Hematopoietic multipotent progenitor cell treated with erythropoietin and hydrocortisone succinate and interleukin-3 and kit ligand, for 8 days (in vitro differentiated cells): Measurements from ENCODE around the gene GEMIN2.
"Not testable (repeated sequence)": the region's sequence is repeated elsewhere in the genome, so short reads cannot be mapped to it uniquely, and the experiment has no call there.

Experiments
- DNase-seq: peaks from one replicate; pipeline ENCODE4 v3.0.0-alpha.2; 2015

Gene GEMIN2

DNA sequence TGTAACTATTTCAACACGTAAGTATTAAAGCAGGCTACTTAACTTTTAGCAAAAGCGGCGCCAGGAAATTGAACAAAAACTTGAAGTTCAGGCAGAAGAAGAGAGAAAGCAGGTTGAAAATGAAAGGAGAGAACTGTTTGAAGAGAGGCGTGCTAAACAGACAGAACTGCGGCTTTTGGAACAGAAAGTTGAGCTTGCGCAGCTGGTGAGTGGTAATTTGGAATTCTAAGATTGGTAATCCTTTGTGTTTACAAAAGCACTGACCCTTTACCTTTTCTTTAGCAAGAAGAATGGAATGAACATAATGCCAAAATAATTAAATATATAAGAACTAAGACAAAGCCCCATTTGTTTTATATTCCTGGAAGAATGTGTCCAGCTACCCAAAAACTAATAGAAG lies 64.9 kb downstream of the GEMIN2 start:
- DNase-seq = no peak

DNA sequence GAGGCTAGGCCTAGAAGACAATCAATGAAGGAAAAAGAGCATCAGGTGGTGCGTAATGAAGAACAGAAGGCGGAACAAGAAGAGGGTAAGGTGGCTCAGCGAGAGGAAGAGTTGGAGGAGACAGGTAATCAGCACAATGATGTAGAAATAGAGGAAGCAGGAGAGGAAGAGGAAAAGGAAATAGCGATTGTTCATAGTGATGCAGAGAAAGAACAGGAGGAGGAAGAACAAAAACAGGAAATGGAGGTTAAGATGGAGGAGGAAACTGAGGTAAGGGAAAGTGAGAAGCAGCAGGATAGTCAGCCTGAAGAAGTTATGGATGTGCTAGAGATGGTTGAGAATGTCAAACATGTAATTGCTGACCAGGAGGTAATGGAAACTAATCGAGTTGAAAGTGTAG lies 66.4 kb downstream of the GEMIN2 start:
- DNase-seq = no peak

DNA sequence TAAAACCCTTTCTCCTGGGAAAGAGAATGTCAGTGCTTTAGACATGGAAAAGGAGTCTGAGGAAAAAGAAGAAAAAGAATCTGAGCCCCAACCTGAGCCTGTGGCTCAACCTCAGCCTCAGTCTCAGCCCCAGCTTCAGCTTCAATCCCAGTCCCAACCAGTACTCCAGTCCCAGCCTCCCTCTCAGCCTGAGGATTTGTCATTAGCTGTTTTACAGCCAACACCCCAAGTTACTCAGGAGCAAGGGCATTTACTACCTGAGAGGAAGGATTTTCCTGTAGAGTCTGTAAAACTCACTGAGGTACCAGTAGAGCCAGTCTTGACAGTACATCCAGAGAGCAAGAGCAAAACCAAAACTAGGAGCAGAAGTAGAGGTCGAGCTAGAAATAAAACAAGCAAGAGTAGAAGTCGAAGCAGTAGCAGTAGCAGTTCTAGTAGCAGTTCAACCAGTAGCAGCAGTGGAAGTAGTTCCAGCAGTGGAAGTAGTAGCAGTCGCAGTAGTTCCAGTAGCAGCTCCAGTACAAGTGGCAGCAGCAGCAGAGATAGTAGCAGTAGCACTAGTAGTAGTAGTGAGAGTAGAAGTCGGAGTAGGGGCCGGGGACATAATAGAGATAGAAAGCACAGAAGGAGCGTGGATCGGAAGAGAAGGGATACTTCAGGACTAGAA lies 67.0 kb downstream of the GEMIN2 start:
- no peak for DNase-seq

DNA sequence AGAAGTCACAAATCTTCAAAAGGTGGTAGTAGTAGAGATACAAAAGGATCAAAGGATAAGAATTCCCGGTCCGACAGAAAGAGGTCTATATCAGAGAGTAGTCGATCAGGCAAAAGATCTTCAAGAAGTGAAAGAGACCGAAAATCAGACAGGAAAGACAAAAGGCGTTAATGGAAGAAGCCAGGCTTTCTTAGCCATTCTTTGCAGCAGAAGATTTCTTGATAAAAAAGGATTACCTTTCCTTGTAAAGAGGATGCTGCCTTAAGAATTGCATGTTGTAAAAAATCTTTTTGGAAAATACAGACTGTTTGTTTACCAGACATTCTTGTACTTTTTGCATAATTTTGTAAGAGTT lies 67.5 kb downstream of the GEMIN2 start:
- no peak for DNase-seq

DNA sequence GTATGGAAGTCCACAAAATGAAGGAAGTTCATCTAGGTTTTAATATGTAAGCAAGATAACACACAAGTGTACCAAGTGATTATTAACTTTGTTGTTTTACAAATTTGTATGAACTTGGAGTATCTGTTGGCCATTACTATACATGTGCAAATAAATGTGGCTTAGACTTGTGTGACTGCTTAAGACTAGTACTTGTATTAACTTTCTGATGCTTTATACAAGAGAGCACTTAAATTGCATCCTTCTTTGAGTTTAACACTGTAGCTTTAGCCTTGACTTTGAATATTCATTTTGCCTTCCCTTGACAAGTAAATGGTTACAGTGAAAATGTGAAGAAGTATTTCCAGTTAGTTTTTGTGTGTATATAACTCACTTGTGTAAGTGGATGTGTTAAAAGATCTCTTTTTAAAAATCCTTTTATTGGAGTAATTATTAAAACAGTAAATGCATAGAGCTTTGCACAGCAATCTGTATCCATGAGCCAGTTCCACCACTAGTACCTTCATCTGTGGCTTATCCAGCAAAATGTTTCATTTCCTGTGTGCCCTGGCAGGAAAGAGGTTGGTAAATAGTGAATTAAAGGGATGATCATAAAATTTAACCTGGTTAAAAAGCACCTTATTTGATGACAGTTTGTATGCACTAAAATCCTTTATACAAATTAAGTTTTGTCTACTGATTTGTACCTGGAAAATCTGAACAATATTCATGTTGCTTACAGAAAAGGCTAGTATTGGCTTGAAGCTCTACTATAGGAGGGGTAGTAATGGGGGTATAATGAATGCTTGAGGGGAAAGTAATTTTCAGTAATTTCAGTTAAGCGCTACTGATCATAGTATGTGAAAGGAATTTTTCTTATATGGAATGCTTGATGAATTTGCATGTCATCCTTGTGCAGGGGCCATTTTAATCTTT lies 68.9 kb downstream of the GEMIN2 start:
- DNase-seq = no peak

DNA sequence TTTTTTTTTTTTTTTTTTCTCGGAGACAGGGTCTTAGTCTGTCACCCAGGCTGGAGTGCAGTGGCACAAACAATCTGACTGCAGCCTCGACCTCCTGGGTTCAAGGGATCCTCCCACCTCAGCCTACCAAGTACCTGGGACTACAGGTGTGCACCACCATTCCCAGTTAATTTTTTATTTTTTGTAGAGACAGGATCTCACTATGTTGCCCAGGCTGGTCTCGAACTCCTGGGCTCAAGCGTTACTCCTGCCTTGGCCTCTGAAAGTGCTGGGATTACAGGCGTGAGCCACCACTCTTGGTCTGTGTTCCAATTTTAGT lies 69.5 kb downstream of the GEMIN2 start:
- not testable (repeated sequence) for DNase-seq

DNA sequence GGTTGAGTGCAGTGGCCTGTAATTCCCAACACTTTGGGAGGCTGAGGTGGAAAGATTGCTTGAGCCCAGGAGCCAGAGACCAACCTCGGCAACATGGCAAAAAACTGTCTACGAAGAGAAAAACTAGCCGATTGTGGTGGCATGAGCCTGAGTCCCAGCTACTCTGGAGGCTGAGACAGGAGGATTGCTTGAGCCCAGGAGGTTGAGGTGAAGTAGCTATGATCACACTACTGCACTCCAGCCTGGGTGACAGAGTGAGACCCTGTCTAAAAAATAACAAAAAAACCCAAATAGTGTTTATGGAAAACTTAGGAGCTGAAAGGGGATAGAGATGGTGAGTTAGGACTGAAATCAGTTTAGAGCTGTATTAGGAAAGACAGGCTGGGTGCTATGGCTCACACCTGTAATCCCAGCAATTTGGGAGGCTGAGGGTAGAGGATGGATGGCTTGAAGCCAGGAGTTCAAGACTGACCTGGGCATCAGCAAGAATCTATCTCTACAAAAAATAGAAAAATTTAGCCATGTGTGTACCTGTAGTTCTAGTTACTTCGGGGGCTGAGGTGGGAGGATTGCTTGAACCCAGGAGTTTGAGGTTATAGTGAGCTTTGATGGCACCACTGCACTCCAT lies 70.6 kb downstream of the GEMIN2 start:
- DNase-seq = no peak

DNA sequence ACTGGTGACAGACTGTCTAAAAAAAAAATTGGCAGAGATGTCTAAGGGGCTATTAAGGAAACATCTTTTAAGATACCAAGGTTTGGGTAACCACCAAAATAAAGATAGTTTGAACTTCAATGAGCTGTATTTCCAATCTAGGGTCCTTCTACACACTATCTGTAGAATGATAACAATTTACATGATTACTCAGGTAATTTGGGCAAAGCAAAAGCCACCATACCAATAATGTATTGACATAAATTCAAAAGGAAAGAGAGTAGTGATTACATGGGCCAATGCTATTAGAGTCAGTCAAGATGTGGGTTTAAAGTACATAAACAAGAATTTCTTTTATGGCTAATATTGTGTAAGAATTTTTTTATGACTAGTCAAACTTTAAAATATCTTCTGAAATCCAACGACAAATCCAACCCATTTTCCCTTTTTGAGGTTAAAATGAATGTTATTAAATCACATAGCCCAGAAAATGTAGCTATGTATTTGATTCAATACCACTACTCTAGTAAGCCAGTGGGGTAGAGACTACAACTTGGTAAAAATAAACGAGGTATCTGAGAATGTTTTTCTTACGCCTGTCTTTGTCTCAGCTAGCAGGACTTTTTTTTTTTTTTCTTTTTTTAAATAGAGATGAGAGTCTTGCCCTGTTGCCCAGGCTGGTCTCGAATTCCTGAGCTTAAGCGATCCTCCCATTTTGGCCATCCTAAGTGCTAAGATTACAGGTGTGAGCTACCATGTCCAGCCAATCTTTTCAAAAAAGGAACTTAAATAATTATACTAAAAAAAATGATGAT lies 71.3 kb downstream of the GEMIN2 start:
- DNase-seq = no peak
